Endothelial cell (in vitro differentiated cells): ENCODE measurements around the gene DHRS3. TPM values are rescaled to one million over a fixed set of nuclear protein-coding genes. Genes with fewer than 3 reads are reported as not detected.

ENCODE experiments used
- DNase-seq: peaks from one replicate; pipeline ENCODE4 v3.0.0; 2021; ENCODE audit warnings: low spot score
- H3K27ac Mint-ChIP-seq: one replicate; pipeline ENCODE4 v1.8.0; 2021; ENCODE audit warnings: mixed read lengths, inconsistent platforms; ENCODE audit not compliant: unreplicated experiment
- H3K27me3 Mint-ChIP-seq: one replicate; pipeline ENCODE4 v1.8.0; 2021; ENCODE audit warnings: mild to moderate bottlenecking, moderate library complexity, mixed read lengths, inconsistent platforms; ENCODE audit not compliant: unreplicated experiment
- H3K36me3 Mint-ChIP-seq: one replicate; pipeline ENCODE4 v1.8.0; 2021; ENCODE audit warnings: mild to moderate bottlenecking, low read depth, mixed read lengths, inconsistent platforms; ENCODE audit not compliant: unreplicated experiment
- H3K4me1 Mint-ChIP-seq: one replicate; pipeline ENCODE4 v1.8.0; 2021; ENCODE audit warnings: mild to moderate bottlenecking, mixed read lengths, inconsistent platforms; ENCODE audit not compliant: unreplicated experiment
- H3K4me3 Mint-ChIP-seq: one replicate; pipeline ENCODE4 v1.8.0; 2021; ENCODE audit warnings: mild to moderate bottlenecking, mixed read lengths, inconsistent platforms; ENCODE audit not compliant: unreplicated experiment
- H3K9me3 Mint-ChIP-seq: one replicate; pipeline ENCODE4 v1.8.0; 2021; ENCODE audit warnings: mixed read lengths, inconsistent platforms; ENCODE audit not compliant: unreplicated experiment
- CTCF ChIP-seq: fragments of 200-600 bp; sonication (generic); IDR thresholded peaks from one replicate; pipeline ENCODE4 v1.5.0; 2021; ENCODE audit warnings: antibody characterized with exemption; ENCODE audit not compliant: unreplicated experiment
- total RNA-seq: library from RNA; stranded (reverse); fragmentation: NEBNext Ultra II Directional; extraction: Animal tissue kit (Norgen Biotek cat#: 25700); gene quantifications from one replicate; pipeline ENCODE4 v1.2.1, GENCODE V29; 2021; ENCODE audit not compliant: unreplicated experiment

DHRS3 gene
- total RNA-seq, 1 donor from 2014 or later: 5.7 TPM

DNA sequence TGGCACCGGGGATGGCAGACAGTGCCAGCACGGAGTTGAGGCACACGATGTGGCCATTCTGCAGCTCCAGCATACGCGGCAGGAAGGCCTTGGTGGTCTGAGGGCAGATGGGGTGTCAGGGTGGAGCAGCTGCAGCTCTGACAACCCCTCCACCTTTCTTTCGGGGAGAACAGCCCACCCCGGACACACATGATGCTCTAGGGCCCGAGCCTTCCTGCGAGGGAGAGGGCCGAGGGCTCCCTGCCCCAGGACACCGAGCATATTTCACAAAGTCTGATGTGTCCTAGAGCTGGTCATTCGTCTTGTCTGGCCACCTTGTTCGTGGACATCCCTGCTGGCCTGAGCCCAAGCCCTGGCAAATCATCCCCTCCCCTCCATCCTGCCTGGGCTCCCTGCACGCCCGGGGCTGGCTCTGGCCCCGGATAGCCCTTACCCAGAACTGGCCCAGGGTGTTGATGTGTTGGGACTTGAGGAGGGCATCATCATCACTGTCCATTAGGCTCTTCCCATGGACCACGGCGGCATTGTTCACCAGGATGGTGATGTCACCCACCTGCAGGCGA, 39.1 kb downstream of the DHRS3 start:
- no peak for DNase-seq
- Mint-ChIP-seq H3K36me3 (no peaks in the 10 kb centered on the region), H3K27ac (no peak overlapping the region), H3K27me3 (peaks cover 3% of the 10 kb centered on the region), H3K4me1 (no peaks in the 10 kb centered on the region), H3K4me3 (no peak overlapping the region), H3K9me3 (no peaks in the 10 kb centered on the region)
- no peak for TF ChIP-seq CTCF

GRCh38 chr1:12577020-12577419, 41.0 kb downstream of the DHRS3 start:
- Mint-ChIP-seq H3K4me1 (no peaks in the 10 kb centered on the region), H3K36me3 (peaks cover 3% of the 10 kb centered on the region), H3K27ac (no peak overlapping the region), H3K4me3 (no peak overlapping the region), H3K9me3 (no peaks in the 10 kb centered on the region), H3K27me3 (no peaks in the 10 kb centered on the region)
- DNase-seq: no peak
- TF ChIP-seq CTCF: no peak

GRCh38 chr1:12574757-12575139, 43.3 kb downstream of the DHRS3 start:
- Mint-ChIP-seq H3K4me3 (no peak overlapping the region), H3K4me1 (no peaks in the 10 kb centered on the region), H3K27ac (no peak overlapping the region), H3K27me3 (no peaks in the 10 kb centered on the region), H3K9me3 (no peaks in the 10 kb centered on the region), H3K36me3 (peaks cover 3% of the 10 kb centered on the region)
- no peak for TF ChIP-seq CTCF
- no peak for DNase-seq

GRCh38 chr1:12573015-12573825, 44.8 kb downstream of the DHRS3 start:
- H3K36me3 Mint-ChIP-seq: peaks cover 3% of the 10 kb centered on the region
- no peaks in the 10 kb centered on the region for H3K9me3 Mint-ChIP-seq
- H3K4me1 Mint-ChIP-seq: no peaks in the 10 kb centered on the region
- no peak for TF ChIP-seq CTCF
- H3K4me3 Mint-ChIP-seq: no peak overlapping the region
- no peak overlapping the region for H3K27ac Mint-ChIP-seq
- H3K27me3 Mint-ChIP-seq: no peaks in the 10 kb centered on the region
- DNase-seq: no peak

DNA sequence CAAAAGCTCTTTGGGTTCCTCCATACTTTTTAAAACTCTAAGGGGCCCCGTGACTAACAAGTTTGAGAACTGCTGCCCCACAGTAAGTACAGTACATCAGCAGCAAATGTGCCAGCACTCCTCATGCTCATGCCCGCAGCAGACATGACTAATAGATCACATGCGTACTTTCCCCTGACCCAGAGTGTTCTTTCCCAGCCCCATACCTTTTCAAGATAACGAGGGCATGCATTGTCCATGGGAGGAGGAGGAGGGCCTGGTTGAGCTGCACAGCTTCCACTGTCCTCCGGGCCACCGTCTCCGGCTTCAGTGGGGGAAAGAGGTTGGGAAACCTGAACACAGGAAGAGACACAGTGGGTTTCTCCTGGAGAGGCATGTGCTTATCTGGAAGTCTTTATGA, 45.5 kb downstream of the DHRS3 start:
- no peak for TF ChIP-seq CTCF
- Mint-ChIP-seq H3K4me1 (no peaks in the 10 kb centered on the region), H3K27me3 (no peaks in the 10 kb centered on the region), H3K9me3 (no peaks in the 10 kb centered on the region), H3K36me3 (peaks cover 3% of the 10 kb centered on the region), H3K4me3 (no peak overlapping the region), H3K27ac (no peak overlapping the region)
- no peak for DNase-seq
